GM04504 (cell line): ENCODE measurements around the gene AHDC1.
"Not testable (repeated sequence)": the region's sequence is repeated elsewhere in the genome, so short reads cannot be mapped to it uniquely, and the experiment has no call there.

Source experiments
- DNase-seq: peaks from one replicate; pipeline ENCODE4 v3.0.0-alpha.2; 2012; ENCODE audit warnings: low read depth

AHDC1 gene

DNA sequence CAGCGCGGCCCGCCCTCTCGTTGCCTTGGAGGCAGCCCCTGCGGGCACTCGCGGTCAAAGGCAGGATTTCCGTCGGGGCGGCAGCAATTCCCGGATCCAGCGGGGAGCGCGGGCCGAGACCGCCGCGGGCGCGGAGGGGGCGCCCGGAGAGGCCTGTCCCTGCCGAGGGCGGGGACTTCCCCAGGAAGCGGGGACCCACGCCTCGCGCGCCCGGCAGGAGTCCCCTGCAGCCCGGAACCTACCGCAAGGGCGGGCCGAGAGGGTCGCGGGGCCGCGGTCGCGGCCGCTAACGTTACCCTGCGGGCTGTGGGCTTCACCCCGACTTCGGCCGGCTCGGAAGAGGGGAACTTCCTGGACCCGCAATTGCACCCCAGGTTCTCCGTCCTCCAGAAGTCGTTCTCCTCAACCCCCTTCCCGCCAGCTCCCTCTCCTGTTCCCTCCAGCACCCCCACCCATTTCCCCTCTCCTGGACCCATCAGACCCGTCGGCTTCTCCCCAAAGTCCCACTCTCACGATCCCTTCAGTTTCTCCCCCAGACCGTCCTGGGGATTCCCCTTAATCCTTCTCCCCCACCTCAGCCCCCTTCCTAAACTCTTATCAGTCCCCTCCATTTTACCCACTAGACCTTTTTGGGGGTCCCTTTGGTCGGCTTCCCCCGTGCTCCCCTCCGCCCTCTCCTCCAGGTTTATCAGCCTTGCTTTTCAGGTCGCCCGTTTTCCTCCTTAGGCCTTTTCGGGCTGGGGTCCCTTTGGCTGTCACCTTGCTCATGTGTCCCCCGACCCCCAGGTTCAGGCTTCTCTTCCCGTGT, 30.4 kb upstream of the AHDC1 start:
- DNase-seq: no peak

DNA sequence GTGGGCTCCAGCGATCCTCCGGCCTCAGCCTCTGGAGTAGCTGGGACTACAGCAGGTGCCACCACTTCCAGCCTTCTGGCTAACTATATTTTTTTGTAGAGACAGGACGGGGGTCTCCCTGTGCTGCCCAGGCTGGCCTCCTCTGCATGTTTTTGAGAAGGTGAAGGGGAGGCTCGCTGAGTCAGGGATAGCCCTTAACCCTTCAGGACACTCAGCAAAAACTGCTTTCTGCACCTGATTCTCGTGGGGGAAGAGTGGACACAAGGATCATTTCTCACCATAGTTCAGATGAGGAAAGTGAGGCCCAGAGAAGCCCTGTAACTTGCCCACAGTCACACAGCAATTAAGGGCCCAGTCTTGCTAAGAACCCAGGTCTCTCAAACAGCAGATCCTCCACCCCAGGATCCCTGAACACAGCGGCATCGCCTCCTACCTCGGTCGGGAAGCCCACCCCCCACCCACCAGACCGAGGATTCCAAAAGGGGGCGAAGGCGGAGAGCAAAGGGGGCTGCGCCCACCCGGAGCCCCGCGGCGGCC, 29.8 kb upstream of the AHDC1 start:
- DNase-seq: no peak

DNA sequence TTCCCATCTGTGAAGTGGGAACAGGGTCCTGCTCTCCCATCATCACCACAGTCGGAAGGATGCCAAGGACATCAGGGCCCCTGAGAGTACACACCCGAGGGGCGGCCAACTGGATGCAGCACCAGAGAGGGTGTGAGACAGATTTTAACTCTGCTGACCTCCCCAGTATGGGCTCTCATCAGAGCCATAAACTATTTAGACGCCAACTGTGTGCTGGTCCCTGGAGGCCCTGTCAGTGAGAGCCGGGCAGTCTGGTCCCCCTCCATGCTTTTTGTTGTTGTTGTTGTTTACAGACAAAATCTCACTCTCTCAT, 29.3 kb upstream of the AHDC1 start:
- DNase-seq: no peak

DNA sequence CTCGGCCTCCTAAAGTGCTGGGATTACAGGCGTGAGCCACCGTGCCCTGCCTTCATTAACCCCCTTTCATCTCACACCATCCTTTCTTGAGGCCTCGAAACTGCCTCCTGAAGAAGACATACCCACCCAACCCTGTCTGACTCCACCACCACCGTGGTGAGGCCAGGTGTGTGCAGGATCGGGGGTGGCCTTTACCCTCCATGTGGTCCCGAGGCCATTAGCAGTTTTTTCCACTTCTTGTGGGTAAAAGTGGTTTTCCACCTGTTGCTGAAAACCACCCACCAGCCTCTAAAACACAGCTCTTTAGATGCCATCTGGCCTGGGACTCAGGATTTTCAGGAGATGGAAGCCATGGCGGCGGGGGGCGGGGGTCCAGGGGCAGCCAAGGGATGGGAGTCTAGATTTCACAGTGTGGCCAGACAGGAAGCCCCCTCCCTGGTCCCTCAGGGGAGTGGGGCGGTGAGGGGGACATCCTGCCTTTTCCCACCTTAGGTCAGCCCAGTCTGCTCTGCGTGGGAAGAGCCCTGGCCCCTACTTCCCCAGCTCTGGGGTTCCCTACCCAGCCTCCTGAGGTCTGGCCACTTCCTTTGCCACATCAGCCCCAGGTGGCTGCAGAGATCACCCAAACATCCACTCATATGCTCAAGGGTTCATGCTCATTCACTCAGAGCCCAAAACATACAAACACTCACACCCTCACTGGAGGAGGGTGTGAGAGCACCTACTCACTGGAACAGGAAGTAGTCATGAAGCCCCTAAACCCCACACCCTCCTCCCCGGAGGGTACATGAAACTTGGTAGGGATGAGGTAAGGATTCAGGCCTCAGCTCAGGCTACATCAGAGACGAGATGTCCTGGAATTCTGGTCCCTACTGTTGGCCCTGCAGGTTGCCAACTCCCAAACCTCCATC, 28.7 kb upstream of the AHDC1 start:
- no peak for DNase-seq

DNA sequence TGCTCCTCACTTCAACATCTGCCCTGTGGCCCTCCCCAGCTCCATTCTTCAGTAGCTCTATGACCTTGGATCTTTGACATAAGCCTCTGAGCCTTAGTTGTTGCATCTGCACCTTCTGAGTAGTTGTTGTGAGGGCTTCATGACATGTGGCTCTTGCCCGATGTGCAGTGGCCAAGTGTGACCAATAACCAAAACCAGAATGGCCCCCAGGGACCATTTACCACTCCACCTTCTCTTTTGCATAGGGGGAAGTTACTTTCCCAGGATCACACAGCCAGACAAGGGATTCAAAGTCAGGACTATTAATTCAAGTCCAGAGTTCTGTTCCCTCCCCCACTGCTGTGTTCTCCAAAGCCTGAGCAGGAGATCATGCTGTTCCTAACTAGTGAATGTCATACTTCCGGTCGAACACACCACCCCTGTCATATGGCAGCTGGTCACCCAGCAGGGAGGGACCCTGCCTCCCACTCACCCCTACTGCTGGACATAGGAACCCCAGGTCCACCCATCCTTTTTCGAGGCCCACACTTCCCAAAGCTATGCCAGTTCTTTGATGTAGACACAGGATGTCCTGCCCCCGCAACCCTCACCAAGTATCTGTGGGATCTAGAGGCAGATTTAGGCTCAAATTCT, 27.0 kb upstream of the AHDC1 start:
- no peak for DNase-seq

DNA sequence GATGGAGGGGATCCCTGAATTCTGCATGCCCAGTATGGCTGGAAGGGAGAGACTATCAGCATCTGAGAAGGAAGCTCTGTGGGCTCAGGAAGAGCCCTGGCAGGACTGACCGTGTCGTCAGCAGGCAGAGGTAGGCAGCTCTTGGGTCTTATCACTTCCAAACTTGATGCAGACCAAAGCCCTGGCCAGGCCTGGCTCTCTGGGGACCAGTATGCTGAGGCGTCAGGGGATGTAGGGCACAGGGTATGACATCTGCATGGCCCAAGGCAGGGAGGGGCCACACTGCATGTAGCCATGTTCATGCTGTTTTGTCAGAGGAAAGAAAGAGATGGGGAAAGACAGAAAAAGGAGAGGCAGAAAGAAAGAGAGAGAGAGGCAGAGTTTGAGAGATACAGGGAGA, 24.8 kb upstream of the AHDC1 start:
- DNase-seq: no peak

DNA sequence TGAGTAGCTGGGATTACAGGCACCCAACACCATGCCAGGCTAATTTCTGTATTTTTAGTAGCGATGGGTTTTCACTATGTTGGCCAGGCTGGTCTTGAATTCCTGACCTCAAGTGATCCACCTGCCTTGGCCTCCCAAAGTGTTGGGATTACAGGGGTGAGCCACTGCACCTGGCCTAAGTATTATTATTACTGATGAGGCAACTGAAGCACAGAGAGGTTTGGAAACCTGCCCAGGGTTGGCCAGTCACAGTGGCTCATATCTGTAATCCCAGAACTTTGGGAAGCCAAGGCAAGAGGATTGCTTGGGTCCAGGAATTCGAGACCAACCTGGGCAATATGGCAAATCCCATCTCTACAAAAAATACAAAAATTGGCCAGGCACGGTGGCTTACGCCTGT, 23.8 kb upstream of the AHDC1 start:
- not testable (repeated sequence) for DNase-seq

DNA sequence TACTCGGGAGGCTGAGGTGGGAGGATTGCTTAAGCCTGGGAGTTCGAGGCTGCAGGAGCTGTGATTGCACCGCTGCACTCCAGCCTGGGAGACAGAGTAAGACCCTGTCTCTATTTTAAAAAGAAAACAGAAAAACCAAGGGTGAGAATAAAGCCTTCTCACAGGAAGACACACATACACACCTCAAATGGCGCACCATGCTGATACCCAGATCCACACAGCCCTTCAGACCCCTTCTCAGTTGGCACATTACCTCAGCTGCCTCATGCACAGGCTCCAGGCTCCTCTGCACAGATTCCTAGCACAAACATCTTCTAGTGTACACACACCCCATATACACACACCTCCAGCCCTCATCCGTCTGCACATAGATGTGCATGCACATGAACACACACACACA, 23.1 kb upstream of the AHDC1 start:
- DNase-seq: no peak

DNA sequence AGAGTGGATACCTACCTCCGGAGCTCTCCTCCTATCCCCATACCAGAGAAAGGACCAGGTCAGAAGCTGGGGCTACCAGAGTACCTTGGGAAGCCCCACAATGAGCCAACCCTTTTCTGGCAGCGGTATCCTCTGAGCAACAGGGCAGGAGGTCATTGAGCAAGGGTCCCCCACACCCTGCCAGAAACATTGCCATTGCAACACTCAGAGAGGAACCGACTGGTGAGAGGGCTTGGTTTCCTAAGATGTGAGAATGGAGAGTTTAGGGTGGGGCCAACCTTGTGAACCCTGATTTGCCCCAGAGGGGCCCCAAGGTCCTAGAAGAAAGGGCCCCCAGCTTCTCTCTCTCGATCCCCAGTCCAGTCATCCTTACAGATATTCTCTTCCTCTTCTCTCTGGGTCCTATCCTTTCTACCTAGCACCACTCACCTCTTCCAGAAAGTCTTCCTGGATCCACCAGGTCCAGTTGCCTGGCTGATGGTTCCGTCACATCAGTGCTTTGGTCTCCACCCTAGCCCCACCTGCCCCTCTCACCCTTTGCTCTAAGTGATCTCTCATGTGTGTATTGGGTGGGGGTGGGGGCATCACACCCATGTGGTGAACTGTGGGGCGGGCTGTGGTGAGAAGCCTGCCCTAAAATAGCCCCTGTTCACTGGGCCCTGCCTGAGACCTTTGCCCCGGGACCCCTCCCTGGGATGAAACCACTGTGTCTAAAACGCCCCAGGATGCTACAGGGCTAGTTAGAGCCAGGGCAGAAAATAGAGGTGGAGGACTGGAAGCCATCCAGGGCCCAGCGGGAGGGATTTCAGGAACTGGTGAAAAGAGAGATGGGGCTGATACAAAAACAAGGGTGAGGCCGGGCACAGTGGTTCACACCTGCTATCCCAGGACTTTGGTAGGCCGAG, 22.3 kb upstream of the AHDC1 start:
- no peak for DNase-seq

DNA sequence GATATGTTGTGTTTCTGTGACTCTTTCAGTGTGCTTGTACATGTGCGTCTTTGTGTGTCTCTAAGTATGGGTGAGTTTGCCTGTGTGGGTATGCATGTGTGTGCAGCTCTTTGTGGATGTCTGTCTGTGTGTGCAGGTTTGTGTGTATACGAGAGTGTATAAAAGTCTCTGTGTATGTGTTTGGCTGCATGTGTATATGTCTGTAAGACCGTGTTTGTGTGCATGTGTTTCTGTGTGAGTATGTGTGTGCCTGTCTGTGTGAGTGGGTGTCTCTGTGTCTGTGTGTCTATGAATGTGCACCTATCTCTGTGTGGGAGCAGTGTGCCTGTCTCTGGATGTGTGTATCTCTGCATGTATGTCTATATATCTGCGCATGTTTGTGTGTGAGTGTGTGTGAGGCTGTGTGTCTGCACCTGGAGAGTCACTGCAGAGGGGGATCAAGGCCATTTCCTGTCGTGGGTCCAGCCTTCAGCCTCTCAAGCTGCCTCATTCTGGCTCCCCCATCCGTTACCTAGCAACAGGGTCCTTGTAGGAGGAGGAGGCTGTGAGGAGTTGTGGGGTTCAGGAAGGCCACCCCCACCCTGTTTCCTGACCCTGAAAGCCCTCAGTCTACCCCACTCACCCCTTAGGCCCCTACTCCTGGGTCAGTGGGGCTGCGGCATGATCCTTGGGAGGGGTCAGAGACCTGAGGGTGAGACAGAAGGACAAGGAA, 20.7 kb upstream of the AHDC1 start:
- no peak for DNase-seq

DNA sequence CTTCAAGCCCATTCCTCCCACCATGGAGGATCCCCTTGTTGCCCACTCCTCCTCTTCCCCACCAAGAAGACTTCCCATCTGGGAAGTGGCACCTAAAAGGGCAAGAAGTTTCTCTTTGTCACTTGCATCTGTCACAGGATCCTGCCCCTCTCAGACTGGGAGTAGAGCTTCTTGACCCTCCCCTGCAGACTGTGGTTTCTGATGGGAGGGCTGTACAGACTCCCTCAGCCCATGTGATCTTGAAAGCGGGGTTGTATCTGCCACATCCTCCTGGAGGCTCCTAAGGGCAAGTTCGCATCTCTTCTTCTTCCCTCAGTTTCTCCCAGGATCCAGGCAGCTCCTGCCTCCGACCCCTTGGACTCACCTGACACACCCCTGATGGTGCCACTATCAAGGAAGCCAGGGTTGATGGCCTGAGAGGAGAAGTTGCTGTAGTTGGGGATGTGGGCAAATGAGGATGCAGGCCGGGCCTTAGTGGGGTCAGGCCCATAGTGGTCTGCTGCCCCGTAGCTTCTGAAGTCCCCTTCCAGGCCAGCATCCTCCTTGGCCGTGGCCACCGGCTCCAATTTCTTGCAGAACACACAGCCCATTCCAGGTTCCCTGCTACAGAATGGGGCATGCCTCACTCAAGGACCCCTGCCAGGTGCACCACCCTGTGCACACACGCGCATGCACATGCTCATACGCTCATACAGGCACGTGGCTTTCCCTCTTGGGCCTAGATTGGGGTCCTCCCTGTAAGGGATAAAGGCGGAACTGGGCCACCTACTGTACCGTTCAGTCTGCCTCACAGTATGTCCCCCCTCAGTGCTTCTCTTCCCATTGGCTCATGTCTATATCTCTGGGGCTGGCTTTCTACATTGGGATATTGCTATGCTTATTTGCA, 19.6 kb upstream of the AHDC1 start:
- DNase-seq: no peak

DNA sequence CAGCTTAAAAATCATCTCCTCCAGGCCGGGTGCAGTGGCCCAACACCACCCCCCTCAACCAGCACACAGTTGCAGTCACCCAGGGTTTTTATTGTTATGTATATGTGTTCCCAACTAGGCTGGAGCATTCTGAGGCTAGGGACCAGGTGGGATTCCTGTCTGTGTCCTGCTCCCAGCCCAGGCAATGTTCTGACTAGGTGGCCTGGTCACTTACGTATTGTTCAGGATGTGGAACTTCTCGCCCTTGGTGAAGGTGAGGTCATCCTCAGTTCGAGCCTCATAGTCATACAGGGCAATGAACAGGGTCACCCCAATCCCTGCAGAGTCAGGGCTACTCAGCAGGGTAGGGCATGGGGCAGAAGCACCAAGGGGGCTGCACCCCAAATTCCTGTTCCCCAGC, 18.9 kb upstream of the AHDC1 start:
- no peak for DNase-seq

DNA sequence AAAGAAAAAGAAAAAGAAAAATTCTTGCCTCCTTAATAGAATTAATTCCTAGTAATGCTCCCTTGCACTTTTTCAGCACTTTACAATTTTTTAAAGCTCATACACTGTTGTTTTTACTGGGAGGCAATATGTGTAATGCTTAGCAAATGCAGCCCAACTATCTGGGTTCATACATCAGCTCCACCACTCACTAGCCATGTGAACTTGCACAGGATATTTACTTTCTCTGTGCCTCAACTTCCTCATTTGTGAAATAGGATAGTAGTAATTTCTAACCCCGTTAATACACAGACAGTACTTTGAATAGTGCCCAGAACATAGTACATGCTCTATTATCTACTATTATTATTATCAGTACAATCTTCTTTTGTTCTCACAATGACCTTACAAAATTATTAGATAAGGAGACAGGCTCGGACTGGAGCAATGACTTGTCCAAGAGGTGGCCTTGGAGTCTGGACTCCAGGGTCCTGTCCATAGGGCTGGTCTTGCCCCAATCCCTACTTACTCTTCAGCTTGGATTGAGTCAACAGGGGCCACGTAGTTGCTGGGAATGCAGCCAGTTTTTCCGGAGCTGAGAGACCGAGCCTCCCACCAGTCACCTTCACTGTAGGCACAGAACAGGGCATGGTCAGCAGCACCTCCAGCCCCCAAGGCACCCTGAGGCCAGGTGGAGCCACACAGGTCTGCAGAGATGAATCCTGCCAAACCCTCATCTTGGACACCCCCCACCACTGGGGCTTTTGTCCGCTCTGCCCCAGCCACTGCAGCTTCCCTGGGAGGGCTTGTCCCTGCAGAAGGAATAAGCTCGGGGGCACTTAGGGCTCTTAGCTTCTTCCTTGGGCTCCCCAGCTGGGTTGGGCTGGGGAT, 17.3 kb upstream of the AHDC1 start:
- no peak for DNase-seq

DNA sequence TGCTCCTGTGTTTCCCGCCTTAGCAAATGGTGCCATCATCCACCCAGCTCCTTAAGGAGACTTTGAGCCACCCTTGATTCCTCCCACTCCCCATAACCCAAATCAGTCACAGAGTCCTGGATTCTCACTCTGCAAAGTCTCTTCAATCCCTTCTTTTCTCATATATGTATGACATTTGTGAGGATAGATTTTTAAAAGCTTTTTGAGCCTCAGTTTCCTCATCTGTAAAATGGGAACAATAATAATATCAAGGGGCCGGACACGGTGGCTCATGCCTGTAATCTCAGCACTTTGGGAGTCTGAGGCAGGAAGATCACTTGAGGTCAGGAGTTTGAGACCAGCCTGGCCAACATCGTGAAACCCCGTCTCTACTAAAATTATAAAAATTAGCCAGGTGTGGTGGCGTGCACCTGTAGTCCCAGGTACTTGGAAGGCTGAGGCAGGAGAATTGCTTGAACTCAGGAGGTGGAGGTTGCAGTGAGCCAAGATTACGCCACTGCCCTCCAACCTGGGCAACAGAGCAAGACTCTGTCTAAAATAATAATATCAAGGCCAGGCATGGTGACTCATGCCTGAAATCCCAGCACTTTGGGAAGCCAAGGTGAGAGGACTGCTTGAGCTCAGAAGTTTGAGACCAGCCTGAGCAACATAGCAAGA, 16.0 kb upstream of the AHDC1 start:
- not testable (repeated sequence) for DNase-seq

DNA sequence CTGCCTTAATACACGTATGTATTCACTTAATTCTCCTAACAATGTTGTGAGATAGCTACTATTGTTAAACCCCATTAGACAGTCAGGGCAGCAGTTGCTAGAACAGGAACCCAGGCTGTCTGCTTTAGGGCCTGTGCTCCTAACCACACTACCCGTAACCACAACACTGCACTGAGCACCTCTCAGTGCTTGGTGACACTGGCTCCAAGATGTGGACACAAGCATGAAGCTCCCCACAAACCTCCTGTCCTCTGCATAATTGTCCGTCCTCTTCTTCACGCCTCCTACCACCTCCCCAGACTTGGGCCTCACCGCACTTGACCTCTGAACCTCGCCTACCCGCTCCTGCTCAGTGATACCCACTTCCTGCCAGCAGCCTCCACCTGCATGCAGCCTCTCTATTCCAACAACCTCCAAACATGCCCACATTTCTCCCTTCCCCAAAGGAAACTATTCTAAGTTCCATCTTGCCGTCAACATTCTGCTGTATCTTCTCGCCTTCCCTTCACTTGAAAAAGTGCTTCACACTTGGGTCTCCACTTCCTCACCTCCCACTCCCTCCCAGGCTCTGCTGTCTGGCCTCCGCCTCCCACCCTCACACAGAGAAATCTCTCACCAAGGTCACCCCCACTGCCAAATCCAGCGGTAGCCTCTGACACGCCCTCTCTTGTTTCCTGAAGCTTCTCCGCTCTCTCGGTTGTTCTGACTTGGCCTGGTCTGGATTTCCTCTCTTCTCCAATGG, 14.6 kb upstream of the AHDC1 start:
- no peak for DNase-seq

DNA sequence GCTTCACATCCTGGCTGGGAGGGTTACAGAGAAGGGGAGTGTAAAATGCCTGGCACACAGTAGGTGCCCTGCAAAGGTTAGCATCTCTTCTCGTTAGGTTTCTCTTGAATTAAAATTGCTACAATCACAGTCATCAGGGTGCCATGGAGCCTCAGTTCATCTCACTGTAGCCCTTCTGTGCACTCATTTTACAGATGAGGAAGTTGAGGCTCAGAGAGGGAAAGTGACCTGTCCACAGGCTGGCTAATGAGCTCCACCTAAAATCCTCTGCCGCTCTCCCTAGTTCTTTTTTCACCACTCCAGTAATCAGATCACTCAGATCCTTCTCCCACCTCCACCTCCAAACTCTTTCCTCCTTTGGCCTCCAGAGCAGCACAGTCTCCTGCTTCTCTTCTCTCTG, 13.5 kb upstream of the AHDC1 start:
- DNase-seq: no peak

DNA sequence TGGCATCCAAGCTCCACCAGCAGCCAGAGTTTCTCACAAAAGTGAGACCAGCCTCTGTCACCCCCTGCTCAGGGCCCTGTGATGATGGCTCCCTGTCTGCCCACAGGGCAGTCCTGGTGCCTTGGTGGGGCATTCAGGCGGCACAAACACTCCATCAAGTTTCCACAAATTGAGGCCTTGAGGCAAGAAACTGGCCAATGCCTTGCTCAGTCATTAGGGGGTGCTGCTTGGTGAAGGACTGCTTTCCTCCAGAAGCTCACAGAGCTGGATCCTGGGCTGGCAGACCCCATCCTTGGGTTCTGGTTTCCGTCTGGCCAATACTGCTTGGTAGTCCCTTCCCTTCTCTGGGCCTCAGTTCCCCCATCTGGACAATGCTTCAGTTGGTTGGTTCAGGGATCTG, 12.5 kb upstream of the AHDC1 start:
- DNase-seq: no peak
